GM18498 (cell line): ENCODE results near the gene EIF4E2.

Experiments
- ATAC-seq: cut with Tn5 transposase; IDR thresholded peaks from one replicate; pipeline ENCODE4 v1.9.1; 2021; ENCODE audit warnings: mild to moderate bottlenecking, moderate library complexity; ENCODE audit not compliant: unreplicated experiment

EIF4E2 gene

DNA sequence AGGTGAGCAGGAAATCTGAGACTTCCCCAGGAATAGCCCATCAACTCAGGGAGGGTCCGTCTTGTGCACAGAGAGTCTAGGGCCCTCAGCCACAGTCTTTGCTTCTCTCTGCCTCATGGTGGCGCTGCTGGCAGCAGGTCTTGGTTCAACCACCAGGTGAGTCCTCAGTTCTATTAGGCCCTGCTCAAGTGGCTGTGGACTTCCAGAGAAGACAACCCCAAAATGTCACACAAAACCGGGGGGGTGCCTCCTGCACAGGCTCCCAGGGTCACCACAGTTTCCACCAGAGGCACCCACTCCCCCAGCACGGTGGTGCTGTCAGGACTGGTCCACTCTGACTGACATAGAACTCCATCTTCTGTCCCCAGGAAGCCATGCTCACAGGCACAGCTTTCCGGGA, 13.4 kb upstream of the EIF4E2 start:
- no peak for ATAC-seq

DNA sequence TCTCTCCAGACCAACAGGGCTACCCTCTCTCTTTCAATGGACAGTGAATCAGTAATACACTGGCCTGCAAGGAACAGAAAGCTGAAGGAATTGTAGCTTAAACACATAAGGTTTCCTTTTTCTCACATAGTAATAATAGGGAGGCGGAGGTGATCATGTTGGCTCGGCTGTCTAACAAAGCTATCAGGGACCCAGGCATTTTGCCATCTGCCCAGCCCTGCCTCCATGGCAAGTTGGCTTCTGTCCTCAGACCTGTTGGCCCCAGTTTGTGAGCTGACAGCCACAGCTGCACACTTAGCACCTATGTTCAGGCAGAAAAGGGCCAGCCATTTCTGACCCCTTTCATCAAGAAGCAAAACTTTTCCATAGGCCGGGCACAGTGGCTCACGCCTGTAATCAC, 13.0 kb upstream of the EIF4E2 start:
- no peak for ATAC-seq

DNA sequence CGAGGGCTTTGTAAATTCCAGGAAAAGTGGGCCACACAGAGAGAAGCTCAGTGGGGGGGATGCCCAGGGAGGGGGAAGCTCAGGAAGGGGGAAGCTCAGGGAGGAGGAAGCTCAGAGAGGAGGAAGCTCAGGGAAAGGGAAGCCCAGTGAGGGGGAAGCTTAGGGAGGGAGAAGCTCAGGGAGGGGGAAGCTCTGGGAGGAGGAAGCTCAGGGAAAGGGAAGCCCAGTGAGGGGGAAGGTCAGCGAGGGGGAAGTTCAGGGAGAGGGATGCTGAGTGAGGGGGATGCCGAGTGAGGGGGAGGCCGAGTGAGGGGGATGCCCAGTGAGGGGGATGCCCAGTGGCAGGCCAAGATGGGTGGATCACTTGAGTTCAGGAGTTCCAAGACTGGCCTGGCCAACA, 11.8 kb upstream of the EIF4E2 start:
- ATAC-seq = no peak

DNA sequence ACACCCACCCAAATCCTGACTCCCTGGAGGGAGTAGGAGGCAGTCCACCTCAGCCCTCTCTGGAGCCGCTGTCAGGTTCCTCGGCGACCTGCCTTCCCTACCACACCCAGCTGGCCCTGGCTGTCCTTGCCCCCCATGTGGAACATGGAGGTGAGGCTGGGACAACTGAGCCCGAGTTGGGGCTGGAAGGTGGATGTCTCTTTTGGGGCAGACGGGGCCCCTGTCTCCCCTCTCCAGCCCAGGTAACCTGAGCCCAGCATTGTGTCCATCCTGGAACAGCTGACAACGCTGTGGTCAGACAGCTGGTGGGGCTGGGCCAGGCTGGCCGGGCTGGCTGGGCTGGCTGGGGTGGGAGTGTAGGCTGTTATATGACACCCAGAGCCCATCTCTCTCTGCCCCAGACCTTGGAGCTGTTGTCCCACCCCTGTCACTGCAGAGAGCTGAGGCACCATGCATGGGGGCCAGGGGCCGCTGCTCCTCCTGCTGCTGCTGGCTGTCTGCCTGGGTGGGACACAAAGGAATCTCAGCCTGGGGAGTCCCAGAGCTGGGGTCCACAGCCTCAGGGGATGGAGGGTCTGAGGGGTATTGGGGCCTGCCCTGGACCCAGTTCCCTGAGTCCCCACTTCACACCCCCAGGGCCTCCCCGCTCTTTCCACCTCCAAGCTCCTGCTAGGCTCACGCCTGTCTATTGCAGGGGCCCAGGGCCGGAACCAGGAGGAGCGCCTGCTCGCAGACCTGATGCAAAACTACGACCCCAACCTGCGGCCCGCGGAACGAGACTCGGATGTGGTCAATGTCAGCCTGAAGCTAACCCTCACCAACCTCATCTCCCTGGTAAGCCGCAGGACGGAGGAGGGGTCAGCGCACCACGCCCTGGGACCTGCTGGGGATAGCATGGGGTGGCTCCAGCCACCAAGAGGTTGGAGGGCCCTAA, 10.9 kb upstream of the EIF4E2 start, which contains the start of gene CHRNG:
TSS of gene CHRNG (plus strand) at position 395 of the 934 bp plus-strand sequence. CDS start at position 451, 56 bp downstream.
- no peak for ATAC-seq

DNA sequence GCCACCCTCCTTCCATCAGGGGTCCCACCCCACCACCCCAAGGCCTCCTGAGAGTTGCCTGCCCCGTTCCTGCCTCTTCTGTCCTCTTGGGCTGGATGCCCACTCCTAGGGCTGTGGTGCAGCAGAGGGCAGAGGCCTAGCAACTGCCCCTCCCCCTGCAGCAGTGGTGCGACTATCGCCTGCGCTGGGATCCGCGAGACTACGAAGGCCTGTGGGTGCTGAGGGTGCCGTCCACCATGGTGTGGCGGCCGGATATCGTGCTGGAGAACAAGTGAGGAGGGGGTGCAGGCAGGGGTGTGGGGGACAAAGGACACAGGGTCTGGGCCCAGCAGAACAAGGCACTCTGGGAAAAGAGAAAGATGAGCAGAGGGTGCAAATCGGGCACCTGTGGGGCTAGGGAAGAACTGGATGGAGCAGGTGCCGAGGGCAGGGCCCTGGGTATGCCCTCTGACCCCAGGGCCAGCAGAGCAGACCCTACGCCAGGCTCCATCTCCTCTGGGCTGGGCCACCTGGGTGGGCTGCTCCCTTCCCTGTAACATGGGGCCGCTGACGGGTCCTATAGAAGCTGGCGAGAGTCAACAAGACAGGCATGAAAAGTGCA, 9.9 kb upstream of the EIF4E2 start:
- no peak for ATAC-seq

DNA sequence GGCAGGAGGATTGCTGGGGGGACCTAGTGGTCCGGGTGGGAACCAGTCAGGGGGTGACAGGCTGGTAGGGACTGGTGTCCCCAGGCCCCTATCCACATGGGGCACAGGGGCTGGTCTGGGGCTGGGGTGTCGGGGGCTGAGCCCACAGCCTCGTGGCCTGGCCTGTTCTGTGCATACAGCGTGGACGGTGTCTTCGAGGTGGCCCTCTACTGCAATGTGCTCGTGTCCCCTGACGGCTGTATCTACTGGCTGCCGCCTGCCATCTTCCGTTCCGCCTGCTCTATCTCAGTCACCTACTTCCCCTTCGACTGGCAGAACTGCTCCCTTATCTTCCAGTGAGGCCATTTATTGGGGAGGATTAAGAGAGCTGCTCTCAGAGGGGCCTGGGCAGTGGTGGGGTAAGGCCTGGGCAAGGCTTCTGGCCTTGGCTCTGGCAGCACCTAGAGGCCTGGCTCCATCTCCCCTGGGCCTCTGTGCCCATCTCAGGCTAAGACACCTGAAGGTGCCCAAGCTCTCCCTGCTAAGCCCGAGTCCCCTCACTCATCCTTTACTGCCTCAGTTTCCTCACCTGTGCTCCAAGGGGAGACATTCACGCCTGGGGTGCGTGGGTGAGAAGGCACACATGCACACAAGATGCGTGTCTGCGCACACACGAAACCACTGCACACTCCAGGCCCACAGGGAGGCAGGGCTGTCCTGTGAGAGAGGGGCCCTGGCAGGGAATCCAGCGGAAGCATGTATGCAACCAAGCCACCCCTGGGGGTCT, 9.1 kb upstream of the EIF4E2 start:
- no peak for ATAC-seq

DNA sequence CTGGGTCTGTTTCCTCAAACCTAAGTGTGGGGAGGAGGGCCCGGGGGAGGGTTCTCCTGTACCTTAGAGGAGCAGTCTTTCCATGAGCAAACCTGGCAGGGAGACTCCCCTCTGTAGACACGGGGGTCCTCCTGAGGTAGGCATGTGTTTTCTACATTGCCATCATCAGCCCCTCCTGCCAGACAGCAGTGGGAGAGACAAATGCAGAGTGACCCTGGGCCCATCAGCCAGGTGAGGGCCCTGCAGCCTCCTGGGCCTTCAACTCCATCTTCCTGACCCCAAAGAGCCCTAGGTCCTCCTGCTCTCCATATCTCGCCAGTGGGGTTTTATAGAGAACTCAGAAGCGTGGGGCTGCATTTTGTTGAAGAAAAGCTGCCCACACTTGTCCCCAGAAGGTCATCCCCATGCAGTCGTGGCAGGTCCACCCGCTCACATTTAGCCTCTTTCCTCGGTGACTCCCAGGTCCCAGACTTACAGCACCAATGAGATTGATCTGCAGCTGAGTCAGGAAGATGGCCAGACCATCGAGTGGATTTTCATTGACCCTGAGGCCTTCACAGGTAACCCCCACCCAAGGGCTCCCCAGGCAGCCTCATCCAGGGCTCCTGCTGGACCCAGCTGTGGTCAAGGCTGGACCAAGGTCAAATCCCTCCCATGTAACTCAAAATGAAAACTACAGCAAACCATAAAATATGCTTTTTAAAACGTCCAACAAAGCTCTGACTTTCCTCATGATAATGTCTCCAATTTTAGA, 8.4 kb upstream of the EIF4E2 start:
- ATAC-seq = no peak

DNA sequence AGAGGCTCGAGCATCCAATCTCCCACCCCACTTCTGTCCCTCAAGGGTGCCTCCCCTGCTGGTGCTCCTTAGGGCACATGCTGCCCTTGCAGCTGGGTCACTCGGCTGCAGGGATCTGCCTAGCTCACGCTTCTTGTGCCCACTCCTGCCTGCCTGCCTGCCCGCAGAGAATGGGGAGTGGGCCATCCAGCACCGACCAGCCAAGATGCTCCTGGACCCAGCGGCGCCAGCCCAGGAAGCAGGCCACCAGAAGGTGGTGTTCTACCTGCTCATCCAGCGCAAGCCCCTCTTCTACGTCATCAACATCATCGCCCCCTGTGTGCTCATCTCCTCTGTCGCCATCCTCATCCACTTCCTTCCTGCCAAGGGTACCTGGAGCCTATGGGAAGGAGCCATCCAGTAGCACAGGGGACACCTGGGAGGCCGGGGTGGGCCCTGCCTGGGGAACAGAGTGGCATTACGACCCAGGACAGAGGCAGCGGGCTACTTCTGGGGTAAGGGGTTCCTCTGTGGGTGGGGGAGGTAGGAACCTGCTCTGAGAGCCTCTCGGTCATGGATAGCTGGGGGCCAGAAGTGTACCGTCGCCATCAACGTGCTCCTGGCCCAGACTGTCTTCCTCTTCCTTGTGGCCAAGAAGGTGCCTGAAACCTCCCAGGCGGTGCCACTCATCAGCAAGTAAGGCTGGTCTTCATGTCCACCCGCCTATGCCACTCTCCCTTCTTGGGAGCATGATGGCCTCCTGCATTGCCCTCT, 7.6 kb upstream of the EIF4E2 start:
- ATAC-seq = no peak

DNA sequence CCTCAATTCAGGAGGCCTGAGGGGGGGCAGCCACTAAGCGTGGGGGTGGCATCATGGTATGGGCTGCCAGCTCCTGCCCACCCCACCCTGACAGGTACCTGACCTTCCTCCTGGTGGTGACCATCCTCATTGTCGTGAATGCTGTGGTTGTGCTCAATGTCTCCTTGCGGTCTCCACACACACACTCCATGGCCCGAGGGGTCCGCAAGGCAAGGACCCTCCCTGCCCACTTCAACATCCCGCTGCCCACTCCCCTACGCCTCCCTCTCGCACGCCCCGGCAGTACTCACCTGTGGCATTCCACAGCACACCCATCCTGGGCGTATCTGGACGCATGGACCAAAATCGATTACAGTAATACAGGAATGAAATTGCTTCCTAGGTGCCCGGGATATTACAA, 7.0 kb upstream of the EIF4E2 start:
- ATAC-seq = no peak

DNA sequence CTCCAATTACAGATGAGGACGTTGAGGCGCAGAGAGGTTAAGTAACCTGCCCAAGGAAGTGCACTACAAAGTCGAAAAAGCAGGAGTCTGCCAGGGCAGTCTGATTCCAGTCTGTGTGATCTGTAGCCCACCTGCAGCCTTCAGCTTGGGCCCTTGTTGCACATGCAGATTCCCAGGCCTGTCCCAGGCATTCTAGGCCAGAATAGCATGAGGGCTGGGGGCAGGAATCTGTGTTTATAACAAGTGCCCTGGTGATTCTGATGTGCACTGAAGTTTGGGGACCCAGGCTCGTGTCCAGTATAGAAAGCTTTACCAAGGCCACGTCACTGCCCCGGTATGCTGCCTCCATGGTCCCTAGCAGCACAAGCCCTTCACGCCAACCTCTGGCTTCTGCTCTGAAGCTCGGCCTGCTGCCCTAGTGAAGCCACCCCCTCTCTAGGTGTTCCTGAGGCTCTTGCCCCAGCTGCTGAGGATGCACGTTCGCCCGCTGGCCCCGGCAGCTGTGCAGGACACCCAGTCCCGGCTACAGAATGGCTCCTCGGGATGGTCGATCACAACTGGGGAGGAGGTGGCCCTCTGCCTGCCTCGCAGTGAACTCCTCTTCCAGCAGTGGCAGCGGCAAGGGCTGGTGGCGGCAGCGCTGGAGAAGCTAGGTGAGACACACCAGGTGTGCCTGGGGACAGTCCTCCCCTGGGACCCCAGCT, 6.4 kb upstream of the EIF4E2 start:
- ATAC-seq = no peak

DNA sequence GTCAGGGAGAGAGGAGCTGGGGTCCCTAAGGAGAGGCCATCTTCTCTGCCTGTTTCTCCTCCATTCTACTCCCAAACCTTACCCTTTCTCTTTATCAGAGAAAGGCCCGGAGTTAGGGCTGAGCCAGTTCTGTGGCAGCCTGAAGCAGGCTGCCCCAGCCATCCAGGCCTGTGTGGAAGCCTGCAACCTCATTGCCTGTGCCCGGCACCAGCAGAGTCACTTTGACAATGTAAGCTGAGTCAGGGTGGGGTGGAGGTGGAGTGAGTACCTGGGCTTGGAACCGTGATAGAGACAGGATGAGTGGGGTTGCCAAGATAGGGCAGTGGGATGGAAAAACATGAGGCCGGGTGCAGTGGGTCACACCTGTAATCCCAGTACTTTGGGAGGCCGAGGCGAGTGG, 5.8 kb upstream of the EIF4E2 start:
- no peak for ATAC-seq

DNA sequence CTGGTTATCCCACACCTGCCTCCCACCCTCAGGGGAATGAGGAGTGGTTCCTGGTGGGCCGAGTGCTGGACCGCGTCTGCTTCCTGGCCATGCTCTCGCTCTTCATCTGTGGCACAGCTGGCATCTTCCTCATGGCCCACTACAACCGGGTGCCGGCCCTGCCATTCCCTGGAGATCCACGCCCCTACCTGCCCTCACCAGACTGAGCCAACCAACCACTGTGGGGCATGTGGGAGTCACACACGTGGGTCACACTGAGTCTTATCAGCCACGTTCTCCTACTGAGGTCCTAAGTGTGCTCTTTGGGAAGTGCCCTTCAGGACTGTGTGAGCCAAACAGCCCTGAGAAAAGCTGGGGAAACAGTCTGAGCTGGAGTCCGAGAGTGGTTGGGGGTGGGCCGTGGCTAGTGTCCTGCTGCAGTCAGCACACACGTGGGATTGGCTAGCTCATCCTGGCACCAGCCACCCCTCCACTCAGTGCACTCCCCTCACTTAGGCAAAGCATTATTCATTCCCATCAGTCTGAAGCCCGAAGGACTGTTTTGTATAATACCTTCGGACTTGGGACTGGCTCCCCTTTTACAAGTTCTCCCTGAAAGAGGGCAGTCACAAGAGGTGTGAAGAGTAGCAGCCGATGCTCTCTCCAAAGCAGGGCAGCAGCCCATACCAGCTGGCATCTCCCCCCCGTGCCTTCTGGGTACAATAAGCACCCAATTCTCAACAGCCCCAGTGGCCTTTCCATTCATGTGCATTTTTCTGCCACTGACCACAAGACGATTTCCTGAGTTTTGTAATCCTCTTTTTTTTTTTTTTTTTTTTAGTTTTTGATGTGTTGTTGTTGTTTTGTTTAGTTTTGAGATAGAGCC, 4.7 kb upstream of the EIF4E2 start:
- no peak for ATAC-seq

DNA sequence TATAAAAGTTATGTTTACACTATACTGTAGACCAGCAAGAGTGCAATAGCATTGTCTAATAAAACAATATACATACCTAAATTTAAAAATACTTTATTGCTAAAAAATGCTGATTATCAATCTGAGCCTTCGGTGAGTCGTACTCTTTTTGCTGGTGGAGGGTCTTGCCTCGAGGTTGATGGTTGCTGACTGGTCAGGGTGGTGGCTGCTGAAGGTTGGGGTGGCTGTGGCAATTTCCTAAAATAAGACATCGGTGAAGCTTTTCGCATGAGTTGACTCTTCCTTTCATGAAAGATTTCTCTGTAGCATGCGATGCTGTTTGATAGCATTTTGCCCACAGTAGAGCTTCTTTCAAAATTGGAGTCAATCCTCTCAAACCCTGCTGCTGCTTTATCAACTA, 2.5 kb upstream of the EIF4E2 start:
- no peak for ATAC-seq

DNA sequence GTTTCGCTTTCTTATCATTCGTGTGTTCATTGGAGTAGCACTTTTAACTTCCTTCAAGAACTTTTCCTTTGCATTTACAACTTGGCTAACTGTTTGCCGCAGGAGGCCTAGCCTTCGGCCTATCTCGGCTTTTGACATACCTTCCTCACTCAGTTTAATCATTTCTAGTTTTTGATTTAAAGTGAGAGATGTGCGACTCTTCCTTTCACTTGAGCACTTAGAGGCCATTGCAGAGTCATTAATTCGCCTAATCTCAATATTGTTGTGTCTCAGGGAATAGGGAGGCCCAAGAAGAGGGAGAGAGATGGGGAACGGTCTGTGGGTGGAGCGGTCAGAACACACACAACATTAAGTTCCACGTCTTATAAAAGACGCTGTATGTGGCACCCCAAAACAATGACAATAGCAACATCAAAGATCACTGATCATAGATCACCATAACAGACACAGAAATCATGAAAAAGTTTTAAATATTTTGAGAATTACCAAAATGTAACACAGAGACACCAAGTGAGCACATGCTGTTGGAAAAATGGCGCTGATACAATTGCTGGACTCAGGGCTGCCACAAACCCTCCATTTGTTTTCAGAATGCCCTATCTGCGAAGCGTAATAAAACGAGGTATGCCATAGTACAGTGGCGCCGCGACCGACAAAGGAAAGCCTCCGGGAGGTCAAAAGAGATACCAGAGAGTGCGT, 685 bp upstream of the EIF4E2 start:
- ATAC-seq = no peak

DNA sequence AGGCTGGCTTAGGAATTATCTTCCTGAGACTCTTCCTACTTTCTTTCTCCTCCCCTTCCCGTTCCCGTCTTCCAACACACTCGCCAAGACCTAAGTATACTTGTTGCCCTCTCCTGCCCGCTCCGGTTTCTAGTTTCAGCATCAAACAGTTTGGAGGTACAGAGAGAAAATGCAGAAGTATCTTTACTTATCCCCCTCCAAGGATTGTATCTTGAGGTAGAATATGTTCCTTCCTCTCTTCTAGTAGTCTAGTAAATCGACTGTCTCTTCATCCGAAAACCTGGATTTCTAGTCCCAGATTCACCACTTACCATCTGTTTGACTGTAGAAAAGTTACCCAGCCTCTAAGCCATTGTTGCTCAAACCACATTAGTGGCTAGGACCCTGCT, 755 bp downstream of the EIF4E2 start:
- ATAC-seq = no peak

DNA sequence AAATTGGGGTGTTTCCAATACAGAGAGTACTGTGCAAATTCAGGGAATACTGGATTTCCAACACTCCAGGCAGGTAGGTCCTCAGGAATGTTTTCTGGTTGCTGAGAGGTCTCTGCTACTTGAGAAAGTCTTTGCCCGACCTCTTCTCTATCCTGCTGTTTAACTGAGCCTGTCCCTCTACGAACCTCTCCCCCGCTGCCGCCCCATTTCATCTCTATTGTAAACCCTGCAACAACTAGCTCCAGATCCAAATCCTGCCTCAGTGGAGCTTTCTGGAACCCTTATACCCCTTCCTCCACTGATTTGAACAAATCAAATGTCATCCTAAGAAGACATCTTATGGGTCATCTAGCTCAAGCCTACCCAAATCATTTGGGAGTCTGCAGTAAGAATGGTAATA, 1.3 kb downstream of the EIF4E2 start:
- no peak for ATAC-seq

DNA sequence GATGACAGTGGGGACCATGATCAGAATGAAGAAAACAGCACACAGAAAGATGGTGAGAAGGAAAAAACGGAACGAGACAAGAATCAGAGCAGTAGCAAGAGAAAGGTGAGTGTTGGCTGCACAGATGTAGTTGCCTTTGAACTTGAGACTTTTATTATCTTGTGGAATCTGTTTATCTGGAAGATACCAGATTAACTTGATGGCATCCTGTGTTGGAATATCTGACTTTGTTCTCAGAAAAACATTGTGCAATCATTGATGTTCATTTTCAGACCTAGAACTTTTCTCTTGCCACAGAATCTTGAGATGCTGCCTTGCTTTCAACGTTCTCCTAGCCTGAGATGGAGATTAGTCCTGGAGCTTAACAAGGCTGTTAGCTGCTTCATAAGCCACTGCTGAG, 5.9 kb downstream of the EIF4E2 start:
- ATAC-seq = no peak

DNA sequence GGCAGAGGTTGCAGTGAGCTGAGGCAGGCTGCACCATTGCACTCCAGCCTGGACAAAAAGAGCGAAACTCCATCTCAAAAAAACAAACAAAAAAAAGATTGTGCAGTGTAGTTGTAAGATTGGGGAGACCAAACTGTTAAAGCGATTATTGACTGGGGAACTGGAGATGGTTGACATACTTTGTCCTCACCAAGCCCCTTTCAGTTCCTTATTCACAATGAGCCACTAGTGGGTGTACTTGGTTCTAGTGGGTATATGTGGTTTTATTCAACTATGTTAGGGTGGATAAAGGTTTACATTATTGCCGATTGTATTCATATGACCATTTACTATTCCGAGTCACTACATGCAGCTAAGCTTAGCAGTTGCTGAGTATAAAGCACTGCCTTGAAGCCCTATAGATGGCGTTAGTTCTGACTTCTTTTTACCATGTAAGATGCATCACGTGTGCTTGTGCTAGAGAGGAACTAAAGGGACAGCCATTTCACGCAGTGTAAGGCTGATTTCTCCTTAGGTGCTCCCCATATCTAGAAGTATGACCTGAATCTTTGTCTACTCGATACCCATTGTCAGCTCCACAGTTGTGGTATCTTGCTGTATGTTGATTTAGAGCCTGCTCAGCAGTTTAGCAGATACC, 12.1 kb downstream of the EIF4E2 start:
- no peak for ATAC-seq
